A549 (cell line): ENCODE measurements around the gene ADGRG6. TPM values are rescaled to one million over a fixed set of nuclear protein-coding genes. Genes with fewer than 3 reads are reported as not detected.

Experiments used
- ATAC-seq, 2 experiments: fragments of 200-7000 bp in 1 of 2; fragments of >200 bp in 1 of 2; cut with Nextera tagmentation in 1 of 2; cut with Tn5 transposase in 1 of 2; 3 replicates each; pipeline versions ENCODE4 v1.8.0 to v1.9.1; 2018 to 2020; ENCODE audit warnings: mild to moderate bottlenecking in 1 of 2, moderate library complexity in 1 of 2
- CTCF ChIA-PET: fragments of 300-600 bp; sonication (Branson Sonifier 250); formaldehyde crosslinking; extraction: SDS; loops from one replicate; lab custom pipeline; 2021; ENCODE audit warnings: antibody characterized with exemption, inconsistent platforms; lab: Yijun Ruan, JAX
- POLR2A ChIA-PET: fragments of 350-600 bp; formaldehyde crosslinking; extraction: SDS; loops from one replicate; lab custom pipeline; 2021; ENCODE audit warnings: antibody characterized with exemption, inconsistent platforms; lab: Yijun Ruan, JAX
- DNase-seq, 2 experiments: peaks; one replicate each; pipeline versions ENCODE4 v3.0.0 to v3.0.0-alpha.2; 2011 to 2016; ENCODE audit warnings: low read depth in 1 of 2, low spot score in 1 of 2
- FAIRE-seq: peaks from 2 replicates; lab custom pipeline; 2011; peaks lifted over from hg19 to GRCh38; lab: Jason Lieb, UNC
- H3K27ac ChIP-seq, 2 experiments: fragments of >200 bp; sonication (Bioruptor Twin); formaldehyde crosslinking; 3 replicates each; pipeline ENCODE4 v1.5.1; 2016 to 2017
- H3K4me1 ChIP-seq: fragments of >200 bp; sonication (Bioruptor Twin); formaldehyde crosslinking; 3 replicates; pipeline ENCODE4 v1.6.1; 2016
- H3K4me2 ChIP-seq: fragments of >200 bp; sonication (Bioruptor Twin); formaldehyde crosslinking; 3 replicates; pipeline ENCODE4 v1.6.1; 2016
- H3K4me3 ChIP-seq: fragments of >200 bp; sonication (Bioruptor Twin); formaldehyde crosslinking; 3 replicates; pipeline ENCODE4 v1.5.1; 2016
- H3K9me3 ChIP-seq: fragments of >200 bp; sonication (Bioruptor Twin); formaldehyde crosslinking; 3 replicates; pipeline ENCODE4 v1.6.1; 2016
- ATOH8 ChIP-seq: fragments of 250-450 bp; sonication (Bioruptor Pico); IDR thresholded peaks from 2 replicates; pipeline ENCODE4 v1.5.0; 2020; ENCODE audit warnings: low read depth, mild to moderate bottlenecking, moderate library complexity
- BCL3 ChIP-seq: fragments of >200 bp; sonication (Bioruptor Twin); formaldehyde crosslinking; IDR thresholded peaks from 3 replicates; pipeline ENCODE4 v1.6.1; 2016
- CBX8 ChIP-seq: fragments of 200-600 bp; sonication (generic); IDR thresholded peaks from 2 replicates; pipeline ENCODE4 v1.6.1; 2016
- CEBPB ChIP-seq, 2 experiments: fragments of >200 bp in 1 of 2; sonication (Bioruptor Twin) in 1 of 2; formaldehyde crosslinking in 1 of 2; IDR thresholded peaks; 2 replicates each; pipeline ENCODE4 v1.6.1; 2012 to 2016
- CTCF ChIP-seq: fragments of >200 bp; sonication (Bioruptor Twin); formaldehyde crosslinking; IDR thresholded peaks from 3 replicates; pipeline ENCODE4 v1.5.1; 2016
- E2F6 ChIP-seq: IDR thresholded peaks from 2 replicates; pipeline ENCODE4 v1.6.1; 2012; ENCODE audit warnings: low read depth, borderline replicate concordance
- EHMT2 ChIP-seq: fragments of 200-600 bp; sonication (generic); IDR thresholded peaks from 2 replicates; pipeline ENCODE4 v1.6.1; 2016; ENCODE audit warnings: antibody characterized with exemption, low read depth, mild to moderate bottlenecking, moderate library complexity
- ELK1 ChIP-seq: fragments of 150-350 bp; IDR thresholded peaks from 2 replicates; pipeline ENCODE4 v1.6.1; 2014; ENCODE audit warnings: low read depth, mild to moderate bottlenecking, low read length
- ESRRA ChIP-seq: fragments of 150-350 bp; IDR thresholded peaks from 2 replicates; pipeline ENCODE4 v1.6.1; 2014; ENCODE audit warnings: mild to moderate bottlenecking, low read length, borderline replicate concordance
- FOSB ChIP-seq: fragments of 250-450 bp; sonication (Bioruptor Pico); IDR thresholded peaks from 2 replicates; pipeline ENCODE4 v1.5.0; 2020; ENCODE audit warnings: mild to moderate bottlenecking, moderate library complexity
- FOSL2 ChIP-seq, 2 experiments: fragments of 450-650 bp in 1 of 2; fragments of >200 bp in 1 of 2; sonication (Bioruptor Twin) in 1 of 2; formaldehyde crosslinking; IDR thresholded peaks; 2 replicates each; pipeline versions ENCODE4 v1.5.0 to v1.6.1; 2016 to 2020; ENCODE audit warnings: mild to moderate bottlenecking in 1 of 2, moderate library complexity in 1 of 2
- HDAC2 ChIP-seq: fragments of 200-600 bp; sonication (generic); IDR thresholded peaks from 2 replicates; pipeline ENCODE4 v1.6.1; 2016
- HMGXB4 ChIP-seq: fragments of 250-450 bp; sonication (Bioruptor Pico); IDR thresholded peaks from 2 replicates; pipeline ENCODE4 v1.5.0; 2021; ENCODE audit warnings: mild to moderate bottlenecking, moderate library complexity, borderline replicate concordance
- HOXB5 ChIP-seq: fragments of 250-450 bp; sonication (Bioruptor Pico); IDR thresholded peaks from 2 replicates; pipeline ENCODE4 v1.5.0; 2020; ENCODE audit warnings: mild to moderate bottlenecking, moderate library complexity
- KDM1A ChIP-seq: fragments of 200-600 bp; sonication (generic); IDR thresholded peaks from 2 replicates; pipeline ENCODE4 v1.6.1; 2016; ENCODE audit warnings: low read depth, mild to moderate bottlenecking
- KDM5A ChIP-seq: fragments of 200-600 bp; sonication (generic); IDR thresholded peaks from 2 replicates; pipeline ENCODE4 v1.6.1; 2016; ENCODE audit warnings: antibody characterized with exemption, mild to moderate bottlenecking
- MAX ChIP-seq: IDR thresholded peaks from 2 replicates; pipeline ENCODE4 v1.6.1; 2012
- NR3C1 ChIP-seq: fragments of >200 bp; sonication (Bioruptor Twin); formaldehyde crosslinking; IDR thresholded peaks from 3 replicates; pipeline ENCODE4 v1.6.1; 2017
- PHF8 ChIP-seq: fragments of 200-600 bp; sonication (generic); IDR thresholded peaks from 2 replicates; pipeline ENCODE4 v1.6.1; 2016; ENCODE audit warnings: low read depth, mild to moderate bottlenecking, antibody characterized with exemption, moderate library complexity, borderline replicate concordance
- POLR2AphosphoS2 ChIP-seq: conservative IDR thresholded peaks from 2 replicates; pipeline ENCODE4 v1.6.1; 2012; ENCODE audit warnings: low read length, improper control_type of control experiment, inconsistent platforms
- RAD21 ChIP-seq, 2 experiments: fragments of >200 bp in 1 of 2; sonication (Bioruptor Twin) in 1 of 2; formaldehyde crosslinking in 1 of 2; IDR thresholded peaks in 1 of 2; conservative IDR thresholded peaks in 1 of 2; 2 replicates in 1 of 2; 3 replicates in 1 of 2; pipeline ENCODE4 v1.6.1; 2012 to 2018; ENCODE audit warnings: inconsistent platforms in 1 of 2
- RCOR1 ChIP-seq: fragments of 150-350 bp; IDR thresholded peaks from 2 replicates; pipeline ENCODE4 v1.6.1; 2014; ENCODE audit warnings: antibody characterized with exemption, low read length, low read depth
- RFX5 ChIP-seq: fragments of 450-650 bp; IDR thresholded peaks from 2 replicates; pipeline ENCODE4 v1.7.1; 2014; ENCODE audit warnings: antibody characterized with exemption, mild to moderate bottlenecking, moderate library complexity
- RNF2 ChIP-seq: fragments of 200-600 bp; sonication (generic); IDR thresholded peaks from 2 replicates; pipeline ENCODE4 v1.6.1; 2016; ENCODE audit warnings: low read depth, mild to moderate bottlenecking, antibody characterized with exemption, moderate library complexity, borderline replicate concordance
- SREBF2 ChIP-seq: fragments of 450-650 bp; IDR thresholded peaks from 2 replicates; pipeline ENCODE4 v1.6.1; 2014; ENCODE audit warnings: mild to moderate bottlenecking, moderate library complexity
- TFCP2L1 ChIP-seq: fragments of 250-450 bp; sonication (Bioruptor Pico); IDR thresholded peaks from 2 replicates; pipeline ENCODE4 v1.5.0; 2021; ENCODE audit warnings: mild to moderate bottlenecking
- ZFP36 ChIP-seq: fragments of 450-650 bp; IDR thresholded peaks from 2 replicates; pipeline ENCODE4 v1.6.1; 2014; ENCODE audit warnings: borderline replicate concordance; ENCODE audit not compliant: partially characterized antibody
- WGBS: methylation state at CpG from one replicate; pipeline ENCODE4 v1.1.6; 2017; ENCODE audit errors: missing lambda C conversion rate; 5-methylcytosine and 5-hydroxymethylcytosine counted together
- polyA plus RNA-seq, 4 experiments: library from polyadenylated mRNA; depleted of rRNA in 3 of 4; stranded (reverse); fragments of >200 nt; fragmentation: RNase III in 1 of 4; extraction: RNeasy Plus Mini Kit Qiagen cat#74134 plus additional on column Dnase treatment in 1 of 4; gene quantifications; 2 replicates in 3 of 4; 3 replicates in 1 of 4; pipeline ENCODE4 v1.2.3, GENCODE V29; 2011 to 2017

The ADGRG6 gene
- polyA plus RNA-seq, 2 of the 4 experiments (the other 2 are of a cell fraction): 55.4 to 181 TPM

- no peaks in the 10 kb centered on the region for H3K9me3 ChIP-seq
- H3K27ac ChIP-seq: no peak overlapping the region
- ATAC-seq (no peak), FAIRE-seq (no peak), DNase-seq (no peak)
- no peaks in the 10 kb centered on the region for H3K4me1 ChIP-seq
- H3K4me3 ChIP-seq: no peak overlapping the region
- no peak overlapping the region for H3K4me2 ChIP-seq
- no peak for TF ChIP-seq FOSB (CRISPR knock-in tag)
- no peak for TF ChIP-seq PHF8
- no peak for TF ChIP-seq CEBPB (IDR thresholded peaks at IDR 0.05)
- TF ChIP-seq RFX5: no peak
- no peak for TF ChIP-seq KDM1A
- no peak for TF ChIP-seq ELK1
- no peak for TF ChIP-seq MAX
- TF ChIP-seq ZFP36: no peak
- TF ChIP-seq FOSL2 (IDR thresholded peaks at IDR 0.05): no peak
- TF ChIP-seq FOSL2 (CRISPR knock-in tag; IDR thresholded peaks at IDR 0.05): no peak
- TF ChIP-seq HDAC2: no peak
- no peak for TF ChIP-seq POLR2AphosphoS2
- TF ChIP-seq NR3C1: no peak
- no peak for TF ChIP-seq TFCP2L1 (CRISPR knock-in tag)
- TF ChIP-seq HMGXB4: no peak
- 27% methylated on average over 4 of the region's 4 CpGs for WGBS
- ChIA-PET CTCF (interaction anchor here (0.9 to 1.5 kb wide), 4 partner anchors 8 to 335 kb away, joined by 3 to 6 read pairs (median 3); no protein-coding TSS in a partner anchor), POLR2A (no interaction called here)
Measured at GRCh38 chr6:142481466-142481865, 179.7 kb downstream of the ADGRG6 start.

GRCh38 chr6:142482249-142482648, 180.4 kb downstream of the ADGRG6 start:
- TF ChIP-seq KDM5A: no peak
- TF ChIP-seq ZFP36: no peak
- TF ChIP-seq CTCF: no peak
- TF ChIP-seq HMGXB4: no peak
- TF ChIP-seq ESRRA: no peak
- TF ChIP-seq HOXB5: no peak
- no peak for TF ChIP-seq E2F6
- no peak for TF ChIP-seq EHMT2
- no peak for TF ChIP-seq RAD21 (conservative IDR thresholded peaks at IDR 0.05 in 1 of 2, IDR thresholded peaks at IDR 0.05 in 1 of 2)
- no peak for TF ChIP-seq FOSB (CRISPR knock-in tag)
- TF ChIP-seq RCOR1: no peak
- no peak for TF ChIP-seq CBX8
- TF ChIP-seq BCL3: no peak
- no peak for TF ChIP-seq RNF2
- no peak for TF ChIP-seq SREBF2
- no peak for TF ChIP-seq CEBPB (IDR thresholded peaks at IDR 0.05)
- no peak for TF ChIP-seq ATOH8 (CRISPR knock-in tag)
- ChIA-PET POLR2A (no interaction called here), CTCF (interaction anchor here (1.1 to 1.5 kb wide), 3 partner anchors 9 to 336 kb away, joined by 3 to 6 read pairs (median 3); no protein-coding TSS in a partner anchor)
- H3K27ac ChIP-seq: no peak overlapping the region
- no peak for DNase-seq
- no peaks in the 10 kb centered on the region for H3K9me3 ChIP-seq
- H3K4me1 ChIP-seq: no peaks in the 10 kb centered on the region
- no peak overlapping the region for H3K4me2 ChIP-seq
- no peak for ATAC-seq
- no peak overlapping the region for H3K4me3 ChIP-seq
- 0% methylated on average over 1 of the region's 1 CpG for WGBS
- no peak for FAIRE-seq
